LNCaP clone FGC (cell line): ENCODE measurements around the gene RPN2.

Experiments used
- DNase-seq: peaks from one replicate; pipeline ENCODE4 v3.0.0-alpha.2; 2011; ENCODE audit warnings: low read depth
- H3K4me3 ChIP-seq: 2 replicates; pipeline ENCODE4 v1.5.1; 2011; ENCODE audit warnings: mild to moderate bottlenecking, low read depth, low read length, control low read depth
- TF ChIP-seq, protein P1 (sequence below): IDR thresholded peaks from 2 replicates; pipeline ENCODE4 v1.5.1; 2012; ENCODE audit warnings: mild to moderate bottlenecking; ENCODE audit not compliant: control insufficient read depth, insufficient read depth; ENCODE audit errors: extremely low read depth

Gene RPN2

DNA sequence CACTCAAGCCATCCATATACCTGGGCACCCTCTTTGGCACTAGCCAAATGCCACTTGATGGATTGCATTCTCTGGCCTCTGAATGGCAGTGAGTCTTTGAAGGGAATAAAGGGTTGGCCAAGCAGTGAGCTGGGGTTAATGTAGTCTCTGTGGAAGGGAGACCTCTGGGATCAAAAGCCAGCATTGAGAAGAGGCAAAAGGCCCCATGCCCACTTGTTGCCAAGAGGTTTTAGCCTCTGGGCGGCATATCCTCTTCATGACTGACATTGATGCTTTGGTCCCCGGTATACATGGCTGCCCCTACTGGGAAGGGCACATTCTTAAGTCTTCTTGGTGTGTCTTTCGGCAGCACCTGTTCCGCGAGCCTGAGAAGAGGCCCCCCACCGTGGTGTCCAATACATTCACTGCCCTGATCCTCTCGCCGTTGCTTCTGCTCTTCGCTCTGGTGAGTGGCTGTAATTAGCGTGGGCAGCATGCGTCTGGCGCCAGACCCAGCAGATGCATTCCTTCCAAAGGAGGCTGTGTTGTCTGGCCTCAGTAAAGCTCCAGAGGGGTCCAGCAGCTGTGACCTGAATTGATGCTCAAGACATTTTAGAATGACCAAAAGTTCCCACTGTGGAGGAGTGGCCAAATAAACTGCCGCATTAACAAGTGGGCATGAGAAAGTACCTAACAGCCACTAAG is 53.0 kb downstream of the RPN2 start:
- no peak overlapping the region for H3K4me3 ChIP-seq
- no peak for DNase-seq
- TF ChIP-seq, protein P1, sequence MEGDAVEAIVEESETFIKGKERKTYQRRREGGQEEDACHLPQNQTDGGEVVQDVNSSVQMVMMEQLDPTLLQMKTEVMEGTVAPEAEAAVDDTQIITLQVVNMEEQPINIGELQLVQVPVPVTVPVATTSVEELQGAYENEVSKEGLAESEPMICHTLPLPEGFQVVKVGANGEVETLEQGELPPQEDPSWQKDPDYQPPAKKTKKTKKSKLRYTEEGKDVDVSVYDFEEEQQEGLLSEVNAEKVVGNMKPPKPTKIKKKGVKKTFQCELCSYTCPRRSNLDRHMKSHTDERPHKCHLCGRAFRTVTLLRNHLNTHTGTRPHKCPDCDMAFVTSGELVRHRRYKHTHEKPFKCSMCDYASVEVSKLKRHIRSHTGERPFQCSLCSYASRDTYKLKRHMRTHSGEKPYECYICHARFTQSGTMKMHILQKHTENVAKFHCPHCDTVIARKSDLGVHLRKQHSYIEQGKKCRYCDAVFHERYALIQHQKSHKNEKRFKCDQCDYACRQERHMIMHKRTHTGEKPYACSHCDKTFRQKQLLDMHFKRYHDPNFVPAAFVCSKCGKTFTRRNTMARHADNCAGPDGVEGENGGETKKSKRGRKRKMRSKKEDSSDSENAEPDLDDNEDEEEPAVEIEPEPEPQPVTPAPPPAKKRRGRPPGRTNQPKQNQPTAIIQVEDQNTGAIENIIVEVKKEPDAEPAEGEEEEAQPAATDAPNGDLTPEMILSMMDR, result no peak

DNA sequence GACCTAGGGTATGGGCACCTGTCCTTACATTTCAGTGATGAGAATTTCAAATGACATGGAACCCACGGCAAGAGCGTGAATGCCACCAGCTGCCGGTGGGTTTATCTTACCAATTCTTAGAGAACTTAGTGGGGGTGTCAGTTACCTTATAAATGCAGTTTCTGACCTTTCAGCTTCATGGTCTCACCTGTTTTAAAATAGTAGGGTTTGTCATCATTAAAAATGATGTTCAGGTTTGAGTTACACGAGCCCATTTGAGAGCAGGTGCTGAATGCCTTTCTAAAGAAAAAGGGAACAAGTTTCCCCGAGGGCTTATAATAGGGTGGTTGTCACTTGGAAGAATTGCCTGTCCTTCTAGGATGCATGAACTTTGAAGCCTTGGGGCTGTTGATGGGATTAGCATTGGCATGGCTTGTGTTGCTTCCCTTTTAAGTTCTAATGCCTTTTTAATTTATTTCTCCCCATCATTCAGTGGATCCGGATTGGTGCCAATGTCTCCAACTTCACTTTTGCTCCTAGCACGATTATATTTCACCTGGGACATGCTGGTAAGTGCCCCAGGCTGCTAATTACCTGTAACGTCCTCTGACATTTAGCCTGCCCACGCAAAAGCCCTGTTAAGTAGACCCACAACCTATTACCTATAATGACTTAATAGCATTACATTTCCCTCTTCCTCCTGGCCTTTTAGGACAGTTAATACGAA is 54.6 kb downstream of the RPN2 start:
- H3K4me3 ChIP-seq, result no peak overlapping the region
- DNase-seq, result no peak
- TF ChIP-seq, protein P1, result no peak

- TF ChIP-seq, protein P1, result no peak
- DNase-seq, result no peak
- H3K4me3 ChIP-seq, result no peak overlapping the region
Measured at GRCh38 chr20:37234254-37234581, 55.1 kb downstream of the RPN2 start.

GRCh38 chr20:37235065-37235464 is 55.9 kb downstream of the RPN2 start:
- no peak overlapping the region for H3K4me3 ChIP-seq
- DNase-seq, result no peak
- TF ChIP-seq, protein P1, result no peak

GRCh38 chr20:37236462-37236861 is 57.3 kb downstream of the RPN2 start:
- no peak for DNase-seq
- no peak overlapping the region for H3K4me3 ChIP-seq
- TF ChIP-seq, protein P1, result no peak

GRCh38 chr20:37237656-37238055 is 58.5 kb downstream of the RPN2 start:
- no peak overlapping the region for H3K4me3 ChIP-seq
- TF ChIP-seq, protein P1, result no peak
- no peak for DNase-seq
